ENCODE data around the gene ATP2B3.

ATP2B3 gene

GRCh38 chrX:153576961-153577360, 59.5 kb downstream of the ATP2B3 start:
- no peak for FAIRE-seq

GRCh38 chrX:153578200-153578835, 60.9 kb downstream of the ATP2B3 start:
- no peak for FAIRE-seq

- no peak for FAIRE-seq
These were observed 61.4 kb downstream of the ATP2B3 start for GRCh38 chrX:153578889-153579288.

DNA sequence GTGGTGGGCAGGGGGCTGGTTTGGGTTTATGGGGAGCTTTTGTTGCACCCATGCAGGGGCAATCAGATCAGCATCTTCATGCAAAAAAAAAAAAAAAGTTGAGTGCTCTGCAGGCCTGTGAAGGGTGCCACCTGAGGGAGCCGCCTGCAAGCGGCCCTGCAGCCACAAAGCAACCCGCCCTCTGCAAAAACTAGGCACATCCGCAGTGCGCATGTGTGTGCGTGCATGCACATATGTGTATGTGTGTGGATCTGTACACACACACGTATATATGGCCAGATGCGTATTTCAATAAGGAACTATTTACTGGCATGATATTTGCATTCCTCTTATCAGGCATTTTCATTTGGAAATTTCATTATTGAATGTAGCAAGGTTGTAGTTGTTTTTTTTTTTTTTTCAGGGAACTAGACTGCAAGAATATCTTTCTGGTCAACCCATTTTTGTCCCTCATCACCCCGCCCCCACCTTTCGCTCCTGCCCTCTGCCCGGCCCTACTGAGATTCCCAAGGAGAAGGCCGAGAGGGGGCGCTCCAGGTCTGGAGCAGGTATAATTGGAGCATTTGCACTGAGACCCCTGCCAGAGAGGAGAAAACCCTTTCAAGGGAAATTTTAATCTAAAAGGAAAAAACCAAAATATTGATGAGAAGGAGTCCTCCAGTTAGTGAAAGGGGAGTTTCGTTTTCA, 63.4 kb downstream of the ATP2B3 start:
- peak; percentile 11 for FAIRE-seq

- FAIRE-seq = no peak
These were observed 65.5 kb downstream of the ATP2B3 start for GRCh38 chrX:153582896-153583295.

DNA sequence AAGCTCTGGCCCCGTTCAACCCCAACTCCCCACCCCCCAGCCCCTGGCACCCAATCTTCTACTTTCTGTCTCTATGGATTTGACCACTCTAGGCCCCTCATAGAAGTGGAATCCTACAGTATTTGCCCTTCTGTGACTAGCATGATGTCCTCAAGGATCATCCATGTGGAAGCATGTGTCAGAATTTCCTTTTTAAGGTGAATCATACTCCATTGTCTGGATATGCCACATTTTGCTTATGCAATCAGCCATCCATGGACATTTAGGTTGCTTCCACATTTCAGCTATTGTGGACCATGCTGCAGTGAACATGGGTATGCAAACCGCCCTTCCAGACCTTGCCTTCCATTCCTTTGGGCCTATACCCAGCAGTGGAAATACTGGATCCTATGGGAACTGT, 66.0 kb downstream of the ATP2B3 start:
- FAIRE-seq = no peak

- no peak for FAIRE-seq
These were observed 68.4 kb downstream of the ATP2B3 start for GRCh38 chrX:153585827-153586226.

- FAIRE-seq = no peak
These were observed 69.9 kb downstream of the ATP2B3 start for GRCh38 chrX:153587342-153587741.

GRCh38 chrX:153588021-153588781, 70.8 kb downstream of the ATP2B3 start:
- no peak for FAIRE-seq

DNA sequence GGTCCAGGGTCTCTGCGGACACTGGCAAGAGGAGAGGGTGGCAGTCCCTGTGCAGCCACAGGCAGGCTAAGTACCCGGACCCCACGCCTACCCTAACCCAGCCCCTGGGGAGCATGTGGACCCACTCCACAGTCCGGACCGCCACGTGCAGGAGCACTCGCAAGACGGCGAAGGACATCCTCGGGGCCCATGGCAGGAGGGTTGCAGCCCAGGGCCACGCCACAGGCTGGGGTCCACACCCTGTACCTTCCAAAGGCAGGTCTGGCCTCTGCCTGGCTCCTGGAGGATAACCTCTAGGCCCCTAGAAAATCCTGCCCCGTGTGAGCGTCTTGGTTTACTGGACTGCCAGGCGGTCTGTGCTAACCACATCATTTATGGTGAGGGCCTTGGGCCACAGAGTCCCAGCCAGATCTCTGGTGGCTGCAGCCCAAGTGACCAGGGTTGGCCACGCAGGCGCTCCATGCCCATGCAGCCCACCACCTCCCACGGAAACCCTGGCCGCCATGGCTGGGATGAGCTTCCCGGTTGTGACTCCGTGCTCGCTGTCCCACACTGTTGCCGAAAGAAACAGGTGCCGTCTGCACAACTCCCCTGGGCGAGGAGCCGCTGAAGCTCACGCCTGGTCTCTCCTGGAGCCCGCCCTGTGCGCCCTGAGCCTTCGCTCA, 71.5 kb downstream of the ATP2B3 start:
- FAIRE-seq = no peak

GRCh38 chrX:153590961-153591956, 73.8 kb downstream of the ATP2B3 start:
- FAIRE-seq = no peak

DNA sequence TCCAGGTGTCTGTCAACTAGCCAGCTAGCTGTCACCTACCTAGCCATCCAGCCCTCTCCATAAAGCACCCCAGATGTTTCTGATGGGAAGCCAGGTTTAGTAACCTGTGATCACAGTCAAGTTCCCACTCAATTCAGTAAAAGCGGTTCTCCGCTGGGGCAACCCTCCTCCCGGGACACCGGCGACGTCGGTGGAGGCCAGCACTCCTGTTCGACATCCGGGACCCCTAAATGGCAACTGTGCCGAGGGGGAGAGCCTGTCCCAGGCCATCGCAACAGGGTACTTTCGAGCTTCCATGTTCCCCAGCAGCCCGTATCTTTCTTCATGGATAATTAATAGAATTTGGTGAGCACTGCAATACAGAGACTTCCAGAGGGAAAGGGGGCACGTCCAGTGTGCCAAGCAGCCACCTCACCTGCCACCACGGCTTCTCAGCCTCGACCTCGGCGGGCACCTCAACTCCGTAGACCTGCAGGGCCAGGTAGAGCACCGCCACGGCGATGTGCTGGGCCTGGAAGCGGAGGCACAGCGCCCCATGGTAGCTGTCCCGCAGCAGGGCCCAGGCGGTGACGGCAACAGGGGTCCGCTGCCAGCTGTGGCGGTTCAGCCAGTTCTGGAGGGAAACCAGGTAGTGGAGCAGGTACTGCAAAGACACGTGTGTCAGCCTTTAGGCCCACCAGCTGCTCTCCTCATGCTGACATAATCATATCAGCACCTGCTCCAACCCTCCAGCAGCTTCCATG, 74.8 kb downstream of the ATP2B3 start:
- FAIRE-seq = no peak

GRCh38 chrX:153592966-153593688, 75.7 kb downstream of the ATP2B3 start:
- FAIRE-seq = no peak

DNA sequence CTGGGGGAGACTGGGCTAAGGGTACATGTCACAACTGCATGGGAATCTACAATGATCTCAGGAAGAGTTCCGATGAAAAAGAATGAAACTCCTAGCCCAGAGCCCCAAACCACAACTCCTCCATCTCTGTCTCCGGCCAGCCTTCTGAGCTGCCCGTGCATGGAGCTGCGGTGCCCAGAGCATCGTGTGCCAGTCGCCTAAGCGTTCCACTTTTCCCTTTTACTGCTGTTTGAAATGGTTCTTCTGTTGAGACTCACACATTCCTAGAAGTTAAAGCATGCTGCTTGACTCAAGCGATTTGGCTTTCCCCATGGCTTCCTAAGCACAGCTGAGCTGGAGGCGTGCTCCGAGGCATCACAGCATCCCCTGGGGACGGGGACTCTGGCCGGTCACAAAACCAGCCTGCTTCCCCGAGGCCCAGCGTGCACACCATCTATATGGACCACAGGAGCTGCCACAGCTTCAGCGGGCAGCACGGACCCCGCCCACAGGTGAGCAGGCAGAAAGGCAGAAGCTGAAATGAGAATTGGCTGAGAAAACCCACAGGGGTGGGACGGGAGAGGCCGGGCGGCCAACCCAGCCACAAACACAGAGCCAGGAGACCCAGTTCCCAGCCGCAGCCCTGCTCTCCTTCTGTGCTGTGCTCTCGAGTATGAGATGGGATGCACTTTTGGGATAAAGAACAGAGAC, 76.5 kb downstream of the ATP2B3 start:
- no peak for FAIRE-seq

DNA sequence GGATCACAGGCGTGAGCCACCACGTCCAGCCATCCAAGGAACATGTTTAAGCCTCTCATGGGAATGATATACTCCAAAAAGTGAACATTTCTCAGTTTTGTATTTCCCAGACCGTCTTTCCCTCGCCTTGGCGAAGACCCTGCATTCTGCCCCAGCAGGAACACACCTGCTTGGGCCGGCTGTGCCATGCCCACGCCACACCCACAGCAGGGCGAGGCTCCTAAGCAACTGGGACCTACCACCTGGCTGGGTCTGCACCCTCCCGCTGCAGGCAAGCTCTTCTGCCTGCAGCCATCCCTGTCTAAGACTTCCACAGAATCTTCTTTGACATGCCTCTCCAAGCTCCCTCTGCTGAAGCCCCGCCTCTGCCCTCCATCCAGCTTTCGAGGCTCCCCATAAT, 77.9 kb downstream of the ATP2B3 start:
- no peak for FAIRE-seq

- no peak for FAIRE-seq
These were observed 78.7 kb downstream of the ATP2B3 start for GRCh38 chrX:153595859-153596857.

- no peak for FAIRE-seq
These were observed 79.7 kb downstream of the ATP2B3 start for GRCh38 chrX:153596981-153597750.

All from G401.6 (cell line).